Bladder microvascular endothelial cell (primary cell): Measurements from ENCODE around the gene APOL1. TPM values are rescaled to one million over a fixed set of nuclear protein-coding genes. Genes with fewer than 3 reads are reported as not detected.

Experiments
- total RNA-seq: library from RNA; depleted of rRNA; stranded (reverse); fragments of >200 nt; gene quantifications from 2 replicates; pipeline ENCODE4 v1.2.3, GENCODE V29; 2014

The APOL1 gene, protein sequence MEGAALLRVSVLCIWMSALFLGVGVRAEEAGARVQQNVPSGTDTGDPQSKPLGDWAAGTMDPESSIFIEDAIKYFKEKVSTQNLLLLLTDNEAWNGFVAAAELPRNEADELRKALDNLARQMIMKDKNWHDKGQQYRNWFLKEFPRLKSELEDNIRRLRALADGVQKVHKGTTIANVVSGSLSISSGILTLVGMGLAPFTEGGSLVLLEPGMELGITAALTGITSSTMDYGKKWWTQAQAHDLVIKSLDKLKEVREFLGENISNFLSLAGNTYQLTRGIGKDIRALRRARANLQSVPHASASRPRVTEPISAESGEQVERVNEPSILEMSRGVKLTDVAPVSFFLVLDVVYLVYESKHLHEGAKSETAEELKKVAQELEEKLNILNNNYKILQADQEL
- 54.8 and 58.3 TPM in 2 replicates for total RNA-seq

DNA sequence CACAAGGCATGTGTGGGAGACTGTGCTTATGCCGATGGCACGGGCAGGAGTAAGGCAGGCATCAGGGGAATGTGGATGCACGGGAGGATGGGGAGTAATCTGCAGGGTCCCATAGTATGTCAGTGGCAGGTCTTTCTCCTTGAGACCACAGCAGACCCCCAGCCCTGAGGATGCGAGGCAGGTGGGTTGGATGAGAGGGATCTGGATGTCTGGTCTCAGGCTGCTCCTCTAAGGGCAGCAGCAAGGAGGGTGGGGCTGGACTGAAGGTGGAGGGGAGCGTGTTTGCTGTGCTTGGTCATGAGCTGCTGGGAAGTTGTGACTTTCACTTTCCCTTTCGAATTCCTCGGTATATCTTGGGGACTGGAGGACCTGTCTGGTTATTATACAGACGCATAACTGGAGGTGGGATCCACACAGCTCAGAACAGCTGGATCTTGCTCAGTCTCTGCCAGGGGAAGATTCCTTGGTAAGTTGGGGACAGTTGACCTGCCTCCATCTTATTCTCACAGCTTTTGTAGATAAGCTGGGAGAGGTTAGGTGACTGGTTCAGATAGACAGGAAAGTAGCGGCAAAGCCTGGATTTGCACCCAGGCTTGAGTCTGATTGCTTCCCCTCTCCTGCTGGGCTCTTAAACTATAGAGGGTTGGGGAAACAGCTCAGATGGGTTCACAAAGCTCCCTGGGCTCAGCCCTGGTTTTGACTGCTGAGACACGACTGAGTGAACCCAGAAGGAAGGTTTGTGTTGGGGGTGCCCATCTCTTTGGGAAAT is at the start of gene APOL1:
APOL1 (plus strand) TSS at position 380 of the 769 bp plus-strand sequence. CDS start 1,823 bp downstream, outside the sequence.

DNA sequence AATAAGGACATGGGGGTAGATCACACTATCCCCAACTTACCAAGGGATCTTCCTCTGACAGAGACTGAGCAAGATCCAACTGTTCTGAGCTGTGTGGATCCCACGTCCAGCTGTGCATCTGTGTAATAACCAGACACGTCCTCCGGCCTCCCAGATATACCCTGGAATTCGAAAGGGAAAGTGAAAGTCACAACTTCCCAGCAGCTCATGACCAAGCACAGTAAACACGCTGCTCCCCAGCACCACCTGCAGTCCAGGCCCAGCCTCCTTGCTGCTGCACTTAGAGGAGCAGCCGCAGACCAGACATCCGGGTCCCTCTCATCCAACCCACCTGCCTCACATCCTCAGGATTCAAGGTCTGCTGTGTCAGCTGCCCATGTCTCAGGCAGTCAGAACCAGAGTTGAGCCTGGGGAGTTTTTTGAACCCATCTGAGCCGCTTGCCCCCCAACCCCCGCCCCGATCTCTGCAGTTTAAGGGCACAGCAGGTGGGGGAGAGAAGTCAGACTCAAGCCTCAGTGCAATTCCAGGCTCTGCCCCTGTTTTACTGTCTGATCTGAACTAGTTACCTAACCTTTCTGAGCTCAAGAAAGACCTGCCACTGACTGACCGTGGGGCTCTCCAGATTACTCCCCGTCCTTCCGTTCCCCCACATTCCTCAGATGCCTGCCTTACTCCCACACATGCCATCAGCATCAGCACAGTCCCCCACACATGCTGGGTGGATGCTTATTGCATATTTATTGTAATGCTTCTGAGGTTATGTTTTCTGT is 13.3 kb upstream of the APOL1 start, which contains the start of gene APOL2:
APOL2 (minus strand) TSS at position 127 of the 771 bp plus-strand sequence. CDS start 6,365 bp downstream, outside the sequence.

Other genes with a start within 250 kb of the APOL1 start
- gene RBFOX2, start 224.3 kb upstream of the APOL1 start, total RNA-seq: 79.7 and 143 TPM in 2 replicates
- gene APOL3, start 92.4 kb upstream of the APOL1 start, total RNA-seq: 113 and 194 TPM in 2 replicates
- gene APOL4, start 51.3 kb upstream of the APOL1 start, total RNA-seq: 1.1 and 6.0 TPM in 2 replicates
- gene APOL2, start 13.6 kb upstream of the APOL1 start, total RNA-seq: 60.7 and 64.1 TPM in 2 replicates
- 844 and 1,720 TPM in 2 replicates for gene MYH9, start 134.8 kb downstream of the APOL1 start, total RNA-seq
- 13.9 and 22.7 TPM in 2 replicates for gene TXN2, start 228.5 kb downstream of the APOL1 start, total RNA-seq